Measurements from ENCODE around the gene UFC1. TPM values are rescaled to one million over a fixed set of nuclear protein-coding genes. Genes with fewer than 3 reads are reported as not detected.

UFC1 gene
- polyA plus RNA-seq, 1 donor from 2014 or later = 104 TPM

- no peaks in the 10 kb centered on the region for H3K9me3 ChIP-seq (ENCODE audit: low read length)
- H3K9ac ChIP-seq (ENCODE audit: low read length) = peak overlapping the region; percentile 97
- peaks cover 11% of the 10 kb centered on the region for H3K79me2 ChIP-seq (replicated peaks; ENCODE audit: insufficient read depth, low read length)
- peak overlapping the region; percentile 98 for H3K4me2 ChIP-seq (ENCODE audit: low read length)
- no peak for TF ChIP-seq REST (IDR thresholded peaks at IDR 0.05; ENCODE audit: borderline replicate concordance)
- no peak for TF ChIP-seq RAD21 (conservative IDR thresholded peaks at IDR 0.05)
- TF ChIP-seq EZH2 (IDR thresholded peaks at IDR 0.05; ENCODE audit: borderline replicate concordance, insufficient read depth, low read length, poor library complexity, severe bottlenecking) = no peak
- no peak for TF ChIP-seq POLR2AphosphoS5 (IDR thresholded peaks at IDR 0.05)
- TF ChIP-seq TAF1 (IDR thresholded peaks at IDR 0.05; ENCODE audit: low read depth) = no peak
- TF ChIP-seq EP300 (conservative IDR thresholded peaks at IDR 0.05; ENCODE audit: poor library complexity, severe bottlenecking) = no peak
- TF ChIP-seq SMC3 (conservative IDR thresholded peaks at IDR 0.05; ENCODE audit: poor library complexity) = no peak
- TF ChIP-seq, protein P1, sequence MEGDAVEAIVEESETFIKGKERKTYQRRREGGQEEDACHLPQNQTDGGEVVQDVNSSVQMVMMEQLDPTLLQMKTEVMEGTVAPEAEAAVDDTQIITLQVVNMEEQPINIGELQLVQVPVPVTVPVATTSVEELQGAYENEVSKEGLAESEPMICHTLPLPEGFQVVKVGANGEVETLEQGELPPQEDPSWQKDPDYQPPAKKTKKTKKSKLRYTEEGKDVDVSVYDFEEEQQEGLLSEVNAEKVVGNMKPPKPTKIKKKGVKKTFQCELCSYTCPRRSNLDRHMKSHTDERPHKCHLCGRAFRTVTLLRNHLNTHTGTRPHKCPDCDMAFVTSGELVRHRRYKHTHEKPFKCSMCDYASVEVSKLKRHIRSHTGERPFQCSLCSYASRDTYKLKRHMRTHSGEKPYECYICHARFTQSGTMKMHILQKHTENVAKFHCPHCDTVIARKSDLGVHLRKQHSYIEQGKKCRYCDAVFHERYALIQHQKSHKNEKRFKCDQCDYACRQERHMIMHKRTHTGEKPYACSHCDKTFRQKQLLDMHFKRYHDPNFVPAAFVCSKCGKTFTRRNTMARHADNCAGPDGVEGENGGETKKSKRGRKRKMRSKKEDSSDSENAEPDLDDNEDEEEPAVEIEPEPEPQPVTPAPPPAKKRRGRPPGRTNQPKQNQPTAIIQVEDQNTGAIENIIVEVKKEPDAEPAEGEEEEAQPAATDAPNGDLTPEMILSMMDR (IDR thresholded peaks at IDR 0.05; ENCODE audit: poor library complexity, severe bottlenecking) = no peak
- TF ChIP-seq MXI1 (conservative IDR thresholded peaks at IDR 0.05; ENCODE audit: poor library complexity, severe bottlenecking) = no peak
- H4K20me1 ChIP-seq (ENCODE audit: insufficient read depth) = no peaks in the 10 kb centered on the region
- H3K36me3 ChIP-seq (ENCODE audit: insufficient read depth, low read length) = no peaks in the 10 kb centered on the region
- no peaks in the 10 kb centered on the region for H3K9me2 ChIP-seq (ENCODE audit: insufficient read depth, low read length)
- peak overlapping the region; percentile 87 for H3K27ac ChIP-seq (ENCODE audit: low read length)
- H3K27me3 ChIP-seq (ENCODE audit: insufficient read depth, low read depth, low read length) = no peaks in the 10 kb centered on the region
- no peaks in the 10 kb centered on the region for H3F3A ChIP-seq (ENCODE audit: insufficient read depth, low read length, poor library complexity, severe bottlenecking)
- peak overlapping the region; percentile 98 for H3K4me3 ChIP-seq (ENCODE audit: low read length)
- peak overlapping the region; percentile 93 for H2AFZ ChIP-seq (ENCODE audit: low read depth, low read length)
Observed at GRCh38 chr1:161159913-161160243, 6.1 kb downstream of the UFC1 start.

DNA sequence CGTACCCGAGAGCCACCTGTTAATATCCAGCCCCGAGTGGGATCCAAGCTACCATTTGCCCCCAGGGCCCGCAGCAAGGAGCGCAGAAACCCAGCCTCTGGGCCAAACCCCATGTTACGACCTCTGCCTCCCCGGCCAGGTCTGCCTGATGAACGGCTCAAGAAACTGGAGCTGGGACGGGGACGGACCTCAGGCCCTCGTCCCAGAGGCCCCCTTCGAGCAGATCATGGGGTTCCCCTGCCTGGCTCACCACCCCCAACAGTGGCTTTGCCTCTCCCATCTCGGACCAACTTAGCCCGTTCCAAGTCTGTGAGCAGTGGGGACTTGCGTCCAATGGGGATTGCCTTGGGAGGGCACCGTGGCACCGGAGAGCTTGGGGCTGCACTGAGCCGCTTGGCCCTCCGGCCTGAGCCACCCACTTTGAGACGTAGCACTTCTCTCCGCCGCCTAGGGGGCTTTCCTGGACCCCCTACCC, 6.9 kb downstream of the UFC1 start:
- no peak overlapping the region for H3K4me2 ChIP-seq (ENCODE audit: low read length)
- H3K9me2 ChIP-seq (ENCODE audit: insufficient read depth, low read length) = no peaks in the 10 kb centered on the region
- H3K9me3 ChIP-seq (ENCODE audit: low read length) = no peaks in the 10 kb centered on the region
- H3F3A ChIP-seq (ENCODE audit: insufficient read depth, low read length, poor library complexity, severe bottlenecking) = no peaks in the 10 kb centered on the region
- no peaks in the 10 kb centered on the region for H3K27me3 ChIP-seq (ENCODE audit: insufficient read depth, low read depth, low read length)
- TF ChIP-seq, protein P1 (IDR thresholded peaks at IDR 0.05; ENCODE audit: poor library complexity, severe bottlenecking) = no peak
- TF ChIP-seq EZH2 (IDR thresholded peaks at IDR 0.05; ENCODE audit: borderline replicate concordance, insufficient read depth, low read length, poor library complexity, severe bottlenecking) = no peak
- TF ChIP-seq EP300 (conservative IDR thresholded peaks at IDR 0.05; ENCODE audit: poor library complexity, severe bottlenecking) = no peak
- no peak for TF ChIP-seq SMC3 (conservative IDR thresholded peaks at IDR 0.05; ENCODE audit: poor library complexity)
- no peak for TF ChIP-seq REST (IDR thresholded peaks at IDR 0.05; ENCODE audit: borderline replicate concordance)
- no peak for TF ChIP-seq RAD21 (conservative IDR thresholded peaks at IDR 0.05)
- no peak for TF ChIP-seq MXI1 (conservative IDR thresholded peaks at IDR 0.05; ENCODE audit: poor library complexity, severe bottlenecking)
- no peak for TF ChIP-seq TAF1 (IDR thresholded peaks at IDR 0.05; ENCODE audit: low read depth)
- no peak for TF ChIP-seq POLR2AphosphoS5 (IDR thresholded peaks at IDR 0.05)
- H3K36me3 ChIP-seq (ENCODE audit: insufficient read depth, low read length) = no peaks in the 10 kb centered on the region
- peaks cover 11% of the 10 kb centered on the region for H3K79me2 ChIP-seq (replicated peaks; ENCODE audit: insufficient read depth, low read length)
- peak overlapping the region; percentile 98 for H3K4me3 ChIP-seq (ENCODE audit: low read length)
- H3K9ac ChIP-seq (ENCODE audit: low read length) = no peak overlapping the region
- H4K20me1 ChIP-seq (ENCODE audit: insufficient read depth) = no peaks in the 10 kb centered on the region
- no peak overlapping the region for H2AFZ ChIP-seq (ENCODE audit: low read depth, low read length)
- no peak overlapping the region for H3K27ac ChIP-seq (ENCODE audit: low read length)
